NK-92 treated with Interleukin-12 subunit alpha and Interleukin-12 subunit beta, amount 100 ng/mL, for 24 hours (cell line): ENCODE results near the gene NKX2-8.

ENCODE experiments used
- DNase-seq: peaks from one replicate; lab custom pipeline; 2025; lab: John Stamatoyannopoulos, UW

NKX2-8 gene

GRCh38 chr14:36582011-36582873, at the start of gene NKX2-8:
Gene NKX2-8, minus strand, starts transcription at chr14:36582614. Its CDS starts 225 bp downstream, at chr14:36582389.
- no peak for DNase-seq

- DNase-seq = no peak
Observed at GRCh38 chr14:36627981-36628380, 45.6 kb upstream of the NKX2-8 start.

GRCh38 chr14:36626151-36626550, 43.7 kb upstream of the NKX2-8 start:
- DNase-seq = no peak

GRCh38 chr14:36625436-36625835, 43.0 kb upstream of the NKX2-8 start:
- no peak for DNase-seq

- no peak for DNase-seq
Observed at GRCh38 chr14:36625014-36625413, 42.6 kb upstream of the NKX2-8 start.

GRCh38 chr14:36619853-36620252, 37.4 kb upstream of the NKX2-8 start:
- no peak for DNase-seq

GRCh38 chr14:36619131-36619530, 36.7 kb upstream of the NKX2-8 start:
- DNase-seq = no peak

GRCh38 chr14:36618641-36619040, 36.2 kb upstream of the NKX2-8 start:
- DNase-seq = no peak

GRCh38 chr14:36617824-36618223, 35.4 kb upstream of the NKX2-8 start:
- no peak for DNase-seq

- DNase-seq = no peak
Observed at GRCh38 chr14:36605506-36605857, 23.1 kb upstream of the NKX2-8 start.

- DNase-seq = peak; percentile 5
Observed at GRCh38 chr14:36604757-36605505, 22.5 kb upstream of the NKX2-8 start.

GRCh38 chr14:36600431-36600830, 18.0 kb upstream of the NKX2-8 start:
- DNase-seq = no peak

GRCh38 chr14:36591482-36591881, 9.1 kb upstream of the NKX2-8 start:
- no peak for DNase-seq

- DNase-seq = no peak
Observed at GRCh38 chr14:36588788-36589187, 6.4 kb upstream of the NKX2-8 start.

- DNase-seq = no peak
Observed at GRCh38 chr14:36588119-36588518, 5.7 kb upstream of the NKX2-8 start.

GRCh38 chr14:36585100-36585499, 2.7 kb upstream of the NKX2-8 start:
- no peak for DNase-seq

GRCh38 chr14:36583893-36584811, 1.7 kb upstream of the NKX2-8 start:
- no peak for DNase-seq

GRCh38 chr14:36583242-36583892, 953 bp upstream of the NKX2-8 start:
- no peak for DNase-seq

GRCh38 chr14:36582874-36583241, 444 bp upstream of the NKX2-8 start:
- DNase-seq = no peak

- no peak for DNase-seq
Observed at GRCh38 chr14:36580856-36581831, 1.3 kb downstream of the NKX2-8 start.
